Naive thymus-derived CD4-positive, alpha-beta T cell (primary cell): ENCODE measurements around the gene APOA5. TPM values are rescaled to one million over a fixed set of nuclear protein-coding genes. Genes with fewer than 3 reads are reported as not detected.
"Not testable (repeated sequence)": the region's sequence is repeated elsewhere in the genome, so short reads cannot be mapped to it uniquely, and the experiment has no call there.

Source experiments
- ATAC-seq: fragments of 150-1000 bp; cut with Tn5 transposase; 2 replicates; pipeline ENCODE4 v1.10.0; 2021; ENCODE audit warnings: mild to moderate bottlenecking, moderate library complexity
- CTCF ChIA-PET: fragments of 350-600 bp; sonication (Branson Sonifier 250); formaldehyde crosslinking; loops from one replicate; lab custom pipeline; 2021; ENCODE audit warnings: antibody characterized with exemption; lab: Charles Lee
- POLR2A ChIA-PET: fragments of 350-600 bp; sonication (Branson Sonifier 250); formaldehyde crosslinking; loops from one replicate; lab custom pipeline; 2021; ENCODE audit warnings: antibody characterized with exemption, inconsistent platforms; lab: Charles Lee
- DNase-seq, 9 donors: peaks; one replicate each; pipeline versions ENCODE4 v3.0.0 to v3.0.0-alpha.2; 2020 to 2022; ENCODE audit warnings: mixed read lengths in 1 of 9
- H3K27ac ChIP-seq: one replicate; pipeline ENCODE4 v1.7.0; 2013; ENCODE audit warnings: mild to moderate bottlenecking, low read depth, low read length, moderate library complexity
- H3K27me3 ChIP-seq, 2 donors: one replicate each; pipeline ENCODE4 v1.7.0; 2013; ENCODE audit warnings: low read length in 2 of 2, mild to moderate bottlenecking in 2 of 2, moderate library complexity in 2 of 2; ENCODE audit not compliant: control insufficient read depth in 2 of 2, insufficient read depth in 2 of 2
- H3K36me3 ChIP-seq, 3 experiments: 1 replicate in 2 of 3; 2 replicates in 1 of 3; pipeline ENCODE4 v1.7.0; 2013; ENCODE audit warnings: low read length in 3 of 3, mild to moderate bottlenecking in 3 of 3, moderate library complexity in 1 of 3; ENCODE audit not compliant: insufficient read depth in 3 of 3, control insufficient read depth in 2 of 3
- H3K4me1 ChIP-seq, 2 donors: one replicate each; pipeline ENCODE4 v1.7.0; 2013; ENCODE audit warnings: low read length in 2 of 2, mild to moderate bottlenecking in 2 of 2, moderate library complexity in 1 of 2; ENCODE audit not compliant: control insufficient read depth in 2 of 2, insufficient read depth in 2 of 2
- H3K4me3 ChIP-seq: 2 replicates; pipeline ENCODE4 v1.7.0; 2013; ENCODE audit warnings: mild to moderate bottlenecking, low read length
- H3K9me3 ChIP-seq, 3 experiments: 1 replicate in 2 of 3; 2 replicates in 1 of 3; pipeline ENCODE4 v1.7.0; 2013; ENCODE audit warnings: low read length in 3 of 3; ENCODE audit not compliant: control insufficient read depth in 2 of 3
- H3K27ac Mint-ChIP-seq, 9 donors: one replicate each; pipeline ENCODE4 v1.8.0; 2020 to 2022; ENCODE audit warnings: mixed read lengths in 9 of 9, mild to moderate bottlenecking in 8 of 9, moderate library complexity in 5 of 9, inconsistent platforms in 2 of 9
- H3K27me3 Mint-ChIP-seq, 5 donors: one replicate each; pipeline ENCODE4 v1.8.0; 2021 to 2022; ENCODE audit warnings: mixed read lengths in 5 of 5, mild to moderate bottlenecking in 1 of 5
- H3K36me3 Mint-ChIP-seq, 5 donors: one replicate each; pipeline ENCODE4 v1.8.0; 2020 to 2022; ENCODE audit warnings: mixed read lengths in 5 of 5, mild to moderate bottlenecking in 3 of 5, inconsistent platforms in 1 of 5
- H3K4me1 Mint-ChIP-seq, 7 donors: one replicate each; pipeline ENCODE4 v1.8.0; 2020 to 2022; ENCODE audit warnings: mixed read lengths in 7 of 7, mild to moderate bottlenecking in 3 of 7, inconsistent platforms in 1 of 7
- H3K4me3 Mint-ChIP-seq, 10 donors: one replicate each; pipeline ENCODE4 v1.8.0; 2020 to 2022; ENCODE audit warnings: mild to moderate bottlenecking in 10 of 10, mixed read lengths in 10 of 10, moderate library complexity in 6 of 10, inconsistent platforms in 2 of 10
- H3K9me3 Mint-ChIP-seq, 11 donors: one replicate each; pipeline ENCODE4 v1.8.0; 2020 to 2022; ENCODE audit warnings: mixed read lengths in 11 of 11, mild to moderate bottlenecking in 4 of 11, inconsistent platforms in 1 of 11, moderate library complexity in 1 of 11
- intact Hi-C, 2 donors: fragments of 100-400 bp; cut with micrococcal nuclease; formaldehyde crosslinking; loops; one replicate each; pipeline ENCODE4 v1.15.1; 2023
- polyA plus RNA-seq, 2 donors: library from polyadenylated mRNA; unstranded; fragments of 300-500 nt; fragmentation: Illumina TruSeq; gene quantifications; one replicate each; pipeline ENCODE4 v1.2.3, GENCODE V29; 2021
- total RNA-seq, 6 experiments: library from RNA in 5 of 6; stranded (reverse) in 5 of 6; gene quantifications; 1 replicate in 5 of 6; 2 replicates in 1 of 6; pipeline ENCODE4 v1.2.3 and lab custom pipeline; 2021 to 2026

APOA5 gene
- total and polyA plus RNA-seq, 7 experiments from 2014 or later = not detected

GRCh38 chr11:116836632-116836991 lies 44.9 kb upstream of the APOA5 start:
- Histone ChIP-seq H3K4me3 (no peak overlapping the region), H3K27ac (no peak overlapping the region), H3K9me3 (no peaks in the 10 kb centered on the region), H3K4me1 (peaks cover 4 to 9% of the 10 kb centered on the region in 2 donors), H3K27me3 (no peaks in the 10 kb centered on the region), H3K36me3 (no peaks in the 10 kb centered on the region)
- Mint-ChIP-seq H3K27me3 (peaks cover 0 to 4% (median 0%) of the 10 kb centered on the region in 5 donors), H3K36me3 (no peaks in the 10 kb centered on the region), H3K27ac (no peak overlapping the region), H3K4me1 (peaks cover 4 to 17% (median 14%) of the 10 kb centered on the region in 7 donors), H3K9me3 (no peaks in the 10 kb centered on the region), H3K4me3 (no peak overlapping the region)
- ChIA-PET POLR2A (interaction anchor here (0.8 to 3.6 kb wide), 8 partner anchors 10 to 395 kb away, joined by 3 to 49 read pairs (median 5); partner anchors contain the start of genes APOA5, PCSK7, RNF214 and ZPR1), CTCF (interaction anchor here (0.5 to 3.3 kb wide), 21 partner anchors 12 to 394 kb away, joined by 3 to 66 read pairs (median 5); partner anchors contain the start of genes APOA5, BUD13 and ZPR1)
- intact Hi-C loops = loop anchor here (1.0 to 5.0 kb wide), 10 partner anchors 17 to 391 kb away; partner anchors contain the start of genes APOA5 (in 2 of the 2), BUD13 (in 1 of the 2) and SIK3 (in 1 of the 2)
- no peak for ATAC-seq
- no peak for DNase-seq

- Histone ChIP-seq H3K9me3 (no peaks in the 10 kb centered on the region), H3K27me3 (no peaks in the 10 kb centered on the region), H3K4me3 (peak overlapping the region; percentile 71), H3K4me1 (peaks cover 4 to 9% of the 10 kb centered on the region in 2 donors), H3K36me3 (no peaks in the 10 kb centered on the region), H3K27ac (peak overlapping the region; percentile 41)
- ChIA-PET CTCF (interaction anchor here (0.5 to 3.3 kb wide), 32 partner anchors 13 to 438 kb away, joined by 3 to 66 read pairs (median 4); partner anchors contain the start of genes APOA5, BUD13 and ZPR1), POLR2A (interaction anchor here (0.6 to 3.6 kb wide), 15 partner anchors 11 to 396 kb away, joined by 3 to 49 read pairs (median 3); partner anchors contain the start of genes APOA5, PCSK7, RNF214 and ZPR1)
- Mint-ChIP-seq H3K4me3 (peak overlapping the region; percentile 68 to 84 (median 80)), H3K27me3 (peaks cover 0 to 4% (median 0%) of the 10 kb centered on the region in 5 donors), H3K9me3 (no peaks in the 10 kb centered on the region), H3K4me1 (peaks cover 4 to 17% (median 14%) of the 10 kb centered on the region in 7 donors), H3K36me3 (no peaks in the 10 kb centered on the region), H3K27ac (peak overlapping the region in 6 of 9 donors; percentile 31 to 75 (median 50))
- ATAC-seq = peak; percentile 97
- intact Hi-C loops = loop anchor here (1.0 to 5.0 kb wide), 10 partner anchors 17 to 391 kb away; partner anchors contain the start of genes APOA5 (in 2 of the 2), BUD13 (in 1 of the 2) and SIK3 (in 1 of the 2)
- peak; percentile 66 to 85 (median 80) for DNase-seq
Observed at GRCh38 chr11:116835791-116836631, 44.3 kb upstream of the APOA5 start.

- intact Hi-C loops = loop anchor here (5.0 kb wide), 3 partner anchors 103 to 392 kb away; partner anchors contain the start of gene SIK3 (in 1 of the 2)
- DNase-seq (no peak), ATAC-seq (peak; percentile 1)
- no peaks in the 10 kb centered on the region for H3K36me3 Mint-ChIP-seq
- Histone ChIP-seq H3K27ac (no peak overlapping the region), H3K27me3 (no peaks in the 10 kb centered on the region), H3K4me3 (peak overlapping the region; percentile 71), H3K4me1 (peaks cover 4 to 9% of the 10 kb centered on the region in 2 donors), H3K9me3 (no peaks in the 10 kb centered on the region), H3K36me3 (no peaks in the 10 kb centered on the region)
- CTCF ChIA-PET = interaction anchor here (0.6 to 3.3 kb wide), 26 partner anchors 13 to 439 kb away, joined by 3 to 66 read pairs (median 4); partner anchors contain the start of genes APOA5, BUD13 and ZPR1
- H3K9me3 Mint-ChIP-seq = no peaks in the 10 kb centered on the region
- H3K27ac Mint-ChIP-seq = peak overlapping the region in 7 of 9 donors; percentile 23 to 75 (median 66)
- peaks cover 4 to 17% (median 14%) of the 10 kb centered on the region in 7 donors for H3K4me1 Mint-ChIP-seq
- POLR2A ChIA-PET = interaction anchor here (0.9 to 3.6 kb wide), 12 partner anchors 12 to 397 kb away, joined by 3 to 49 read pairs (median 4); partner anchors contain the start of genes APOA5, PCSK7, RNF214 and ZPR1
- peaks cover 0 to 4% (median 0%) of the 10 kb centered on the region in 5 donors for H3K27me3 Mint-ChIP-seq
- H3K4me3 Mint-ChIP-seq = peak overlapping the region; percentile 39 to 84 (median 80)
Observed at GRCh38 chr11:116835042-116835772, 43.5 kb upstream of the APOA5 start.

GRCh38 chr11:116834535-116835041 lies 42.9 kb upstream of the APOA5 start:
- H3K9me3 ChIP-seq, H3K27me3 ChIP-seq, H3K27me3 Mint-ChIP-seq, H3K4me3 ChIP-seq, ATAC-seq, DNase-seq, H3K36me3 Mint-ChIP-seq, H3K36me3 ChIP-seq, H3K27ac ChIP-seq, H3K4me1 ChIP-seq, H3K9me3 Mint-ChIP-seq: not testable (repeated sequence)
- CTCF ChIA-PET = interaction anchor here (2.2 to 3.3 kb wide), 3 partner anchors 14 to 270 kb away, joined by 15 to 66 read pairs (median 17); partner anchors contain the start of gene APOA5
- Mint-ChIP-seq H3K4me3 (peak overlapping the region; percentile 35 to 84 (median 54)), H3K27ac (peak overlapping the region in 2 of 9 donors; percentile 66 to 69), H3K4me1 (peaks cover 4 to 17% (median 14%) of the 10 kb centered on the region in 7 donors)
- intact Hi-C loops = loop anchor here (5.0 kb wide), 3 partner anchors 102 to 393 kb away; partner anchors contain the start of gene SIK3 (in 1 of the 2)
- POLR2A ChIA-PET = interaction anchor here (3.6 kb wide), 1 partner anchor 18 kb away, joined by 49 read pairs; no protein-coding TSS in a partner anchor

- intact Hi-C loops = no loop called here
- ATAC-seq (no peak), DNase-seq (no peak)
- H3K36me3 ChIP-seq = no peaks in the 10 kb centered on the region
- Mint-ChIP-seq H3K27me3 (peaks cover 0 to 4% (median 0%) of the 10 kb centered on the region in 5 donors), H3K9me3 (no peaks in the 10 kb centered on the region), H3K4me1 (peaks cover 4 to 17% (median 14%) of the 10 kb centered on the region in 7 donors), H3K4me3 (peak overlapping the region in 6 of 10 donors; percentile 3 to 55 (median 43)), H3K36me3 (no peaks in the 10 kb centered on the region), H3K27ac (no peak overlapping the region)
- no peak overlapping the region for H3K4me3 ChIP-seq
- H3K27me3 ChIP-seq = no peaks in the 10 kb centered on the region
- ChIA-PET CTCF (no interaction called here), POLR2A (interaction anchor here (0.6 to 1.0 kb wide), 2 partner anchors 9 to 19 kb away, joined by 3 read pairs; no protein-coding TSS in a partner anchor)
- peaks cover 4 to 9% of the 10 kb centered on the region in 2 donors for H3K4me1 ChIP-seq
- H3K9me3 ChIP-seq = no peaks in the 10 kb centered on the region
- no peak overlapping the region for H3K27ac ChIP-seq
Observed at GRCh38 chr11:116833816-116834534, 42.3 kb upstream of the APOA5 start.
